HG03521 (cell line): Measurements from ENCODE around the gene LTBP3.
"Not testable (repeated sequence)": the region's sequence is repeated elsewhere in the genome, so short reads cannot be mapped to it uniquely, and the experiment has no call there.

Experiments used
- ATAC-seq: cut with Tn5 transposase; IDR thresholded peaks from one replicate; pipeline ENCODE4 v1.9.1; 2021; ENCODE audit warnings: mild to moderate bottlenecking, moderate library complexity; ENCODE audit not compliant: unreplicated experiment

The LTBP3 gene

GRCh38 chr11:65518941-65519549 lies 39.1 kb downstream of the LTBP3 start:
- not testable (repeated sequence) for ATAC-seq

- ATAC-seq: no peak
These were observed 41.8 kb downstream of the LTBP3 start for GRCh38 chr11:65516135-65516968.

- not testable (repeated sequence) for ATAC-seq
These were observed 45.8 kb downstream of the LTBP3 start for GRCh38 chr11:65512311-65512710.

- peak; percentile 24 for ATAC-seq
These were observed 51.2 kb downstream of the LTBP3 start for GRCh38 chr11:65506772-65507505.

- no peak for ATAC-seq
These were observed 51.8 kb downstream of the LTBP3 start for GRCh38 chr11:65506290-65506771.

- ATAC-seq: no peak
These were observed 52.5 kb downstream of the LTBP3 start for GRCh38 chr11:65505466-65506289.

- no peak for ATAC-seq
These were observed 53.3 kb downstream of the LTBP3 start for GRCh38 chr11:65504674-65505465.

GRCh38 chr11:65503949-65504673 lies 54.0 kb downstream of the LTBP3 start:
- ATAC-seq: no peak

GRCh38 chr11:65503368-65503948 lies 54.7 kb downstream of the LTBP3 start:
- ATAC-seq: no peak

GRCh38 chr11:65502555-65503367 lies 55.4 kb downstream of the LTBP3 start:
- no peak for ATAC-seq

- no peak for ATAC-seq
These were observed 55.9 kb downstream of the LTBP3 start for GRCh38 chr11:65502274-65502554.

- ATAC-seq: no peak
These were observed 56.5 kb downstream of the LTBP3 start for GRCh38 chr11:65501472-65502273.

GRCh38 chr11:65501186-65501471 lies 57.0 kb downstream of the LTBP3 start:
- no peak for ATAC-seq

- no peak for ATAC-seq
These were observed 57.6 kb downstream of the LTBP3 start for GRCh38 chr11:65500387-65501185.

GRCh38 chr11:65499713-65500386 lies 58.3 kb downstream of the LTBP3 start:
- no peak for ATAC-seq

- ATAC-seq: peak; percentile 34
These were observed 59.0 kb downstream of the LTBP3 start, which contains the start of gene MALAT1 for GRCh38 chr11:65498977-65499712. TSS of gene MALAT1 (plus strand) at chr11:65499045.
